Stimulated activated naive CD4-positive, alpha-beta T cell treated with Interleukin-2 at 50 U/mL for 16 hours (primary cell): ENCODE measurements around the gene CCDC141.
"Not testable (repeated sequence)": the region's sequence is repeated elsewhere in the genome, so short reads cannot be mapped to it uniquely, and the experiment has no call there.

ENCODE experiments used
- DNase-seq: peaks from one replicate; lab custom pipeline; 2025; lab: John Stamatoyannopoulos, UW

Gene CCDC141, protein sequence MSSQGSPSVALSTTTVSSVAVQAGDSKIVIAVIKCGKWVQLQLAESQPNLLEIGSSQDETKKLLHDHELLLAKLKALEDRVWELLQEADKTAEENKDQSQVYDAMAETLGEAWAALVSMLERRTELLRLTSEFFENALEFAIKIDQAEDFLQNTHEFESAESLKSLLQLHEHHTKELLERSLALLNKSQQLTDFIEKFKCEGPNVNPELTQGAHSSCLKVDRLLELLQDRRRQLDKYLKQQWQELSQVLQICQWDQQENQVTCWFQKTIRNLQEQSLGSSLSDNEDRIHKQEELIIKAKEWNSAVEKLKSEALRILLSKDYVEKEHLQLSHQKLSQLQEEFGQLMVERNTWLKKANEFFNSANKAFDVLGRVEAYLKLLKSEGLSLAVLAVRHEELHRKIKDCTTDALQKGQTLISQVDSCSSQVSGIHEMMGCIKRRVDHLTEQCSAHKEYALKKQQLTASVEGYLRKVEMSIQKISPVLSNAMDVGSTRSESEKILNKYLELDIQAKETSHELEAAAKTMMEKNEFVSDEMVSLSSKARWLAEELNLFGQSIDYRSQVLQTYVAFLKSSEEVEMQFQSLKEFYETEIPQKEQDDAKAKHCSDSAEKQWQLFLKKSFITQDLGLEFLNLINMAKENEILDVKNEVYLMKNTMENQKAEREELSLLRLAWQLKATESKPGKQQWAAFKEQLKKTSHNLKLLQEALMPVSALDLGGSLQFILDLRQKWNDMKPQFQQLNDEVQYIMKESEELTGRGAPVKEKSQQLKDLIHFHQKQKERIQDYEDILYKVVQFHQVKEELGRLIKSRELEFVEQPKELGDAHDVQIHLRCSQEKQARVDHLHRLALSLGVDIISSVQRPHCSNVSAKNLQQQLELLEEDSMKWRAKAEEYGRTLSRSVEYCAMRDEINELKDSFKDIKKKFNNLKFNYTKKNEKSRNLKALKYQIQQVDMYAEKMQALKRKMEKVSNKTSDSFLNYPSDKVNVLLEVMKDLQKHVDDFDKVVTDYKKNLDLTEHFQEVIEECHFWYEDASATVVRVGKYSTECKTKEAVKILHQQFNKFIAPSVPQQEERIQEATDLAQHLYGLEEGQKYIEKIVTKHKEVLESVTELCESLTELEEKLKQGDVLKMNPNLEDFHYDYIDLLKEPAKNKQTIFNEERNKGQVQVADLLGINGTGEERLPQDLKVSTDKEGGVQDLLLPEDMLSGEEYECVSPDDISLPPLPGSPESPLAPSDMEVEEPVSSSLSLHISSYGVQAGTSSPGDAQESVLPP (N-terminal part only)

DNA sequence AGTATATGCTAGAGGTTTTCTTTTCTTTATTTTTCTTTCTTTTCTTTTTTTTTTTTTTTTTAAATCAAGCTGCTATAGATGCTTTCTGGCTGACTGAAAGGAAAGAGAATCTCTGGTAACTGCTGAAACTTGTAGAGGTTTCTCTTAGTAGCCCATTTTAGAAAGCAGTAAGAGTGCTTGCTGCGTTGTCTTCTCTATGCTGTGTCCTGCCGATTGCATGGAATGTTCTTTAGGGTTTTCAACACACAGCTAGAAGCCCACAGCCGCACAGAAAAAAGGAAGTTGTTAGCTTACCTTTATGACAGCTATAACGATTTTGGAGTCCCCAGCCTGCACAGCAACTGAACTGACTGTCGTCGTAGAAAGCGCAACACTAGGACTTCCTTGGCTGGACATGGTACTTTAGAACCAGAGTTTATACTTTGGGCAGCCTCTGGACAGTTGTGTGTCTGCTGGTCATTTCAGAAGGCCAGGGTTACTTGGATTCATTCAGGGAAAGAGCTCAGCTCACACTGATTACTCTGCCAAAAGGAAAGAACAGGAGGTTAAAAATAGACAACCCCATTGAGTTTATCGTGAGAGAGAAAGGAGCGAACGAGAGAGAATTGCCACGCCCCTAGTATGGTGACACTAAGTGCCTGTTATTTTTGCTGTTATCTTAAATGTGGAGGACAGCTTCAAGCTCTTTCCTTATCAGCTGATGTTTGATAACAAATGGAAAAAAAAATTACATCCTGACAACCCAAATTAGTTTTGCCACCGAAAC, at the start of gene CCDC141:
Gene CCDC141 (minus strand): TSS at position 592 of the 766 bp plus-strand sequence. CDS start 196 bp downstream, at position 396.
- DNase-seq = no peak

DNA sequence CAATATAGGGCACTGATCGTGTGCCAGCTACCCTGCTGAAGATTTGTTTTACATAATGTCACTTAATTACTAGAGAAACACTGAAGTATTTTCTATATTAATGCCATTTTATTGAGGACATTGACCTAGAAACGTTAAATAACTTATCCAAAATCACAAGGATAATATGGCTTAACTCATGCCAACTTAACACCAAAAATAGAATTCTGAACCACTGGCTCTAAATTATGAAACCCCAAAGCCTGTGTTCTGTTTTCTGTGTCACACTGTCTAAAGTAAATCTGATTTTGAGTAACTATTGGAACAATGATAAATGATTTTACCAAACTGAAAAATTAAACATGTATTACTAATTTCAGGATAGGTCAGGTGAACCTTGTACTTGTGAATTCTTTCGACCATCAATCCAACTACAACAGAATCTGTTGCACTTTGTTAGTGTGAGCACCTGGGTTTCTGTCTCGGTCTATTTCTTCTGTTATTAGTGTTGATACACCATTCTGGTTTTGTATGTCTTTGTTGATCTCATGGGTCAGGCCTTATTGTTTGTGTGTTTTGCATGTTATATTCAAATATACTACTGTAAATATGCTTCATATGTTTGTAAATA, 48.2 kb upstream of the CCDC141 start:
- DNase-seq = no peak

GRCh38 chr2:179097131-179097530, 47.2 kb upstream of the CCDC141 start:
- no peak for DNase-seq

DNA sequence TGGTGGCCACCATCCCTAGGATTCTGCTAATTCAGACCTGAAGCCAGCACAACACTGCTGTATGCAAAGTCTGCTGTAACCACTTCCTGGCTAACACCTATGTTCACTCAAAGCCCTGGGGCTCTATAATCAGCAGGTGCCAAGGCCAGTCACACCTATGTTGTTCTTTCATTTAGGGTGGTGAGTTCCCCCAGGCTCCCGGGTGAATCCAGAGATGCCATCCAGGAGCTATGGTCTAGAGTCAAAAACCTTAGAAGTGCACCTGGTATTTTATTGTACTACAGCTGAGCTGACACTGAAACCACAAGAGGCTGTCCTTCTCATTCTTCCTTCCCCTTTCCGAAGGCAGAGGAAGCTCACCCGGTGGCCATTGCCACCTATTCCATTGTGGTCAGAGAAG, 46.2 kb upstream of the CCDC141 start:
- DNase-seq = no peak

DNA sequence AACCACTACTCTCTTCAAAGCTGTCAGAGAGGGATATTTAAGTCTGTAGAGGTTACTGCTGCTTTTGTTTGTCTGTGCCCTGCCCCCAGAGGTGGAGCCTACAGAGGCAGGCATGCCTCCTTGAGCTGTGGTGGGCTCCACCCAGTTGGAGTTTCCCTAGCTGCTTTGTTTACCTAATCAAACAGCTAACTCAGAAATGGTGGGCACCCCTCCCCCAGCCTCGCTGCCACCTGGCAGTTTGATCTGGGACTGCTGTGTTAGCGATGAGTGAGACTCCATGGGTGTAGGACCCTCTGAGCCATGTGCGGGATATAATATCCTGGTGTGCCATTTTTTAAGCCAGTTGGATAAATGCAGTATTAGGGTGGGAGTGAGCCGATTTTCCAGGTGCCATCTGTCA, 43.0 kb upstream of the CCDC141 start:
- DNase-seq = not testable (repeated sequence)

- no peak for DNase-seq
Measured at GRCh38 chr2:179082697-179083096, 32.8 kb upstream of the CCDC141 start.

DNA sequence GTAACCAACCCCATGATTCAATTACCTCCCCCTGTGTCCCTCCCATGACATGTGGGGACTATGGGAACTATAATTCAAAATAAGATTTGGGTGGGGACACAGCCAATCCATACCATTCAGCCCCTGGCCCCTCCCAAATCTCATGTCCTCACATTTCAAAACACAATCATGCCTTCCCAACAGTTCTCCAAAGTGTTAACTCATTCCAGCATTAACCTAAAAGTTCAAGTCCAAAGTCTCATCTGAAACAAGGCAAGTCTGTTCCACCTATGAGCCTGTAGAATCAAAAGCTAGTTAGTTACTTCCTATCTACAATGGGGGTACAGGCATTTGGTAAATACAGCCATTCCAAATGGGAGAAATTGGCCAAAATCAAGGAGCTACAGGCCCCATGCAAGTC, 32.0 kb upstream of the CCDC141 start:
- no peak for DNase-seq

DNA sequence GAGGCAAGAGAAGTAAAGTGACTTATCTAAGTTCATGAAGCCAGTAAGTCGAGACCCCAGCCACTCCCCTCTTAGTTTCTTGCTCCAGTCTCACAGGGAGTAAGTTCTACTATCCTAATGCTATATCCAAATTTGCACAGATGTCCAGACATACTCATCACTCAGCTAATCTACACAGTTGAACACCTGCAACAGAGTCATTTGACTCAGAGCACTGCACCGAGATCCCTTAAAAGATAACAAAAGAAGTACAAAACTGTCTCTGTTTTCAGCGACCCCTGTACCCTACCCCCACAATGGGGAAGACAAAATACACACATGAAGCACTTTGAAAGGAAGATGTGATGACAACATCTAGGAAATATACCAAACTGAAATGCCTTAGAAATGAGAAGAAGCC, 22.6 kb upstream of the CCDC141 start:
- no peak for DNase-seq

DNA sequence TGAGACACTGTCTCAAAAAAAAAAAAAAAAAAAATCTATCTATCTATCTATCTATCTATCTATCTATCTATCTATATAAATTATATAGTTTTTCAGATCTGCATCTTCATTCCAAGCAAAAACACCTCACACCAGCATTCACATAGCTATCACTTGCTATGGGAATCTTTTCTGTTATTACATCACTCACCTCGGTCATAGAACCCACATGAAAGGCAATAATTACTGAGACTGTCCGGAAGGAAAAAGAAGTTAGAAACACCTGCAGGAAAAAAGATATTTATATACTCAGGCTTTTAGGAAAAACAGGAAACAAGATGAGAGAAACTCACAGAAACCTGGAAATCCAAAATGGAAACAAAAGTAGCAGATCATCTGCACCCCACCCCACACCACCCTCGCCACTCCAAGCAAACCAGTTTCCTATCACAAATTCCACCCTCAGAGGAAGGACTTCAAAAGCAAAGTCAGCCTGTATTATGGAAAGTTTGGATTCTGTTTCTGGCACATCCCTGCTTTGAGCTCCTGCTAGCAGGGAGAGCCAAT, 21.9 kb upstream of the CCDC141 start:
- DNase-seq = no peak

DNA sequence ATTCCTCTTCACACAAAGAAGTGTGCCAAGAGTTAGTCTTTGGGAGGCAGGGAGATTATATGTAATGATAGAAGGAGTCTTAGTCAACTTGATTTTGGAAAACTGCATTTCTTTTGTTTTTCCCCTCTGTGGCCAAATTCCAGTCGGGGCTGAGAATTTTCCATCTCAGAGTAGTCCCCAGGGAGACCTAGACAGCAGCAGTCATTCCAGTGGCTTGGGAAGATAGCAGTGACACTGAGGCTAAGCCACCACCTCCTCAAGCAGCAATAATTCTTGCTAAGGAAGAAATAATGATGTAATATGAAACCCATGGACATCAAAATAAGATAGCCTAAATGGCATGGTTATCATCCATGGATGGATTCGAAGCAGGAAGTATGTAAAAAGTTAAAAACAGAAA, 21.0 kb upstream of the CCDC141 start:
- no peak for DNase-seq

DNA sequence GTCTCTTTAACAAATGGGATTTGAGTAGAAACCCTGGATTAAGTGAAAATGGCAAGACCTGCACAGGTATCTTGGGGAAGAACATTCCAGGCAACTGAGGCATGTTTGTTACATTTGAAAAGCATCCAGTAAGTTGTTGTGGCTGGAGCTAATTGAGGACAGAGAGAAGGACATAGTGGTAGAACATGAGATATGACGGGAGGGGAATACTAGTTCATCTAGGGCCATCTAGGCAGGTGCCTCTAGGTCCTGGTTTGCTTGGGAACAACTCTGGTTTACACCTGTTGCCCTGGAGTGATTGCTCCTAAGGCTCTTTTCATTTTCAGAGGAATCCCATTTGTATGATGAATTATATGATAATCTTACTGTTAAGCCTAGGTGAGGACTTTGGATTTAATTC, 19.7 kb upstream of the CCDC141 start:
- no peak for DNase-seq

DNA sequence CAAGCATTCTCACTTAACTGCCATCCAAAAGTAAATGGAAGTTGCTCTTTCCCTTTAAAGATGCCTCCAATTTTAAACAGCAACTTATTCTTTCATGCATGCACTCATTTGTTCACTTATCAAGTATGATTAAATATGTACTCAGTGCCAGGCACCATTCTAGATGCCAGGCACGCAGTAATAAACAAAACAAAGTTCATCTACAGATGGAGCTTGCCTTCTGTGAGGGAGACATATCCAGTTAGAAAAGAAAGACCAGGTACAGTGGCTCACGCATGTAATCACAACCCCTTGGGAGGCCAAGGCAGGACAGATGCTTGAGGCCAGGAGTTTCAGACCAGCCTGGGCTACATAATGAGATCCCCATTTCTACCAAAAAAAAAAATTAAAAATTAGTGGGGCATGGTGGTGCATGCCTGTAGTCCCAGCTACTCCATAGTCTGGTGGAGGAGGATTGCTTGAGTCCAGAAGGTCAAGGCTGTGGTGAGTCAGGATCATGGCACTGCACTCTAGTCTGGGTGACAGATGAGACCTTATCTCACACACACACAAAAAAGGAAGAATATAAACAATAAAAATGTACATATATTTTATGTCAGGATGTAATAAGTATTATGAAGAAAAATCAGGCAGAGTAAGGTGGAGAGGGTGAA, 19.2 kb upstream of the CCDC141 start:
- no peak for DNase-seq

DNA sequence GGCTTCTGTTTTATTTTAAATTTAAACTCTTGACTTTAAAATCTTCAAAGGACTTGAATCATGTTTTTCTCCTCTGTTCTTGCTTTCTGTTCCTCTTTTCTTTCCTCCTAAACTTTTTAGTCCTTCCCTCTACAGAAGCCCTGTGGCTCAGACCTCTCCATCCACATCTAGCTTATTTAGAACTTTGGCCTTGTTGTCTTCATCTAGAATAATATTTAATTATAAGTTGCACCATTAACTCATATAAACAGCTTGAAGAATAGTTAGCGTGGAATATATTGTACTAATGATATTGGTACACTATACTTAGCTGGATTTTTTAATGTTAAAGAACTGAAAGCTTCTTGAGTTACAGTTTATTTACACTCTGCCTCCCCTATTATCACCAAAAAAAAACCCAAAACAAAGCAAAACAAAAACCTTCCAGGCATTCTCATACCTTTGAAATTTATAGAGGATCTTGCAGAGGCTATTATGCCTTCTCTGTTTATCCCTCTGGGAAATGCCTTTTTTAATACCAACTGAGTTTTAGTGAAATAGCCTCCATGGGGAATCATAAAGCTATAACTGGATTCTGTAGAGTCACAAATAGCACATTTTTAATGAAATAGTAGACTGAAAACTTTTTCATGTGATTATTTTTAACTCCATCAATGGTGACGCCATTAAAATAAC, 9.2 kb upstream of the CCDC141 start:
- DNase-seq = no peak

DNA sequence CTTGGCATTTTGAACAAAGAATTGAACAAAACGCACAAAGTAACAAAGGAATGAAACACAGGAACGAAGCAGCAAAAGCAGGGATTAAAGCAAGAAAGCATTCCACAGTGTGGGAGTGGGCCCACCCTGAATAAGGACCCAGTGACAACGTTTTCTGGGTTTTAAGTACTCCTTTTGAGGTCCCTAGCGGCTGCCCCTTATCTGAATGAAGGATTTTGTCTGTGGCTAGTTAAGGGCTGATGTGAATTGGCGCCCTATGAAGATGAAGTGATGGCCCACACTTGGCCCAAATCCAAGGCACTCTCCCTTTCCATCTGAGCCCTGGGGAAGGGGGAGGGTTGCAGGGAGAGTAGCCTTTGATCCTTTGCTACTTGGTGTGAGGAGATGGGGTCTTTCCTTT, 7.8 kb upstream of the CCDC141 start:
- no peak for DNase-seq

- DNase-seq = not testable (repeated sequence)
Measured at GRCh38 chr2:179053568-179053967, 3.6 kb upstream of the CCDC141 start.

- no peak for DNase-seq
Measured at GRCh38 chr2:179051250-179051649, 1.3 kb upstream of the CCDC141 start.

DNA sequence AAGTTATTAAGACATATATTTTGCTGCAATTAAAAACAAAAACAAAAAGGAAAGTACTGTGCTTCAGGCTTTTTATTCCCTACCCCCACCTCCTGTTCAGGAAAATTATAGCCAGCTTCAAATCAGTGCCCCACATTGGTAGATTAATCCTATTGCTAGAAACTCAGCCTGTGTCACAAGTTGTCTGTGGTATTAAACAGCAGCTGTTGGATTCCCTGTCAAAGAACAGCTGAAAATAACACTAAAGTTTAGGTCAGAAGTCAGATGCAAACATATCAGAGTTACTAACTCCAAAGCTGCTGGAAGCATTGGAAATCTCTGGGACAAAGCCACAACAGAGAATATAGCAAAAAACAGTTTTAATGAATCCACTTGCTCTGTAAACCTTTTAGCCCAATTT, 818 bp upstream of the CCDC141 start:
- no peak for DNase-seq

GRCh38 chr2:179049203-179049545, 763 bp downstream of the CCDC141 start:
- DNase-seq = no peak

DNA sequence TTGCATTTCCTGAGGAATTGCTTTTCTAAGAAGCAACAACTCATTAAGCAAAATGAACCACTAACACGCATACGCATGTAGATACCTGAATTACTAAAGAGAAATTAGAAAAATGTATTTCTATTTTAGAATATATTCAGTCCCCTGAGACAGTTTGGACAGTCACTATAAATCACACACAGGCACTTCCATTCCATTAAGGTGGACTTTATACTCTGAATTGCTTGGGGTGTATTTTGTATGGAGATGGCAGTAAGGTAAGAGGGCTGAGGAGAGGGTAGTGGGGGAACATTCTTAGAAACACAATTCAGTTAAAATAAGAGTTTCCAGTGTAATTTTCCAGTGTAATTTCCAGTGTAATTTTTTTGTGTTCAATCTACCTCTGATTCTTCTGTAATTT, 1.8 kb downstream of the CCDC141 start:
- no peak for DNase-seq

GRCh38 chr2:179045602-179046001, 4.3 kb downstream of the CCDC141 start:
- DNase-seq = not testable (repeated sequence)
